ENCODE data around the gene IL37.

The IL37 gene

GRCh38 chr2:112960230-112960825, 49.4 kb downstream of the IL37 start:
- no peak for ATAC-seq
- no peak for TF ChIP-seq SNAI2 (CRISPR knock-in tag; IDR thresholded peaks at IDR 0.05)
- no peak for TF ChIP-seq POU6F1 (CRISPR knock-in tag; IDR thresholded peaks at IDR 0.05; ENCODE audit: borderline replicate concordance, low read depth)
- TF ChIP-seq TSHZ2 (CRISPR knock-in tag; IDR thresholded peaks at IDR 0.05) = no peak
- no peak for TF ChIP-seq BACH2 (CRISPR knock-in tag; IDR thresholded peaks at IDR 0.05; ENCODE audit: borderline replicate concordance)
- no peak for TF ChIP-seq ISL1 (CRISPR knock-in tag; IDR thresholded peaks at IDR 0.05)
- no peak for TF ChIP-seq GLIS3 (CRISPR knock-in tag; IDR thresholded peaks at IDR 0.05)
- TF ChIP-seq ZNF8 (CRISPR knock-in tag; IDR thresholded peaks at IDR 0.05) = no peak
- no peak for TF ChIP-seq CSDC2 (CRISPR knock-in tag; IDR thresholded peaks at IDR 0.05)
- no peak for TF ChIP-seq CSRNP3 (CRISPR knock-in tag; IDR thresholded peaks at IDR 0.05)
- no peak for TF ChIP-seq ARNTL (CRISPR knock-in tag; IDR thresholded peaks at IDR 0.05; ENCODE audit: borderline replicate concordance, low read depth)
- TF ChIP-seq ZFP3 (CRISPR knock-in tag; IDR thresholded peaks at IDR 0.05) = no peak
- no peak for TF ChIP-seq CREB5 (CRISPR knock-in tag; IDR thresholded peaks at IDR 0.05; ENCODE audit: low read depth)
- no peak for TF ChIP-seq ZC3H10 (CRISPR knock-in tag; IDR thresholded peaks at IDR 0.05)

GRCh38 chr2:112962308-112963175, 51.6 kb downstream of the IL37 start:
- no peak for ATAC-seq
- TF ChIP-seq ZNF565 (CRISPR knock-in tag; conservative IDR thresholded peaks at IDR 0.05; ENCODE audit: low read depth) (no peak), ZFP30 (CRISPR knock-in tag; IDR thresholded peaks at IDR 0.05) (no peak)

GRCh38 chr2:112967023-112967422, 56.1 kb downstream of the IL37 start:
- TF ChIP-seq POU6F1 (CRISPR knock-in tag; IDR thresholded peaks at IDR 0.05; ENCODE audit: borderline replicate concordance, low read depth) (no peak), TCF4 (CRISPR knock-in tag; IDR thresholded peaks at IDR 0.05; ENCODE audit: borderline replicate concordance) (no peak), ZC3H10 (CRISPR knock-in tag; IDR thresholded peaks at IDR 0.05) (no peak), ZFP30 (CRISPR knock-in tag; IDR thresholded peaks at IDR 0.05) (no peak)
- no peak for ATAC-seq

Data from SK-N-SH treated with all-trans-retinoic acid at 6 μM for 48 hours (cell line).